GM23248 (cell line): Measurements from ENCODE around the gene SYS1. TPM values are rescaled to one million over a fixed set of nuclear protein-coding genes. Genes with fewer than 3 reads are reported as not detected.
"Not testable (repeated sequence)": the region's sequence is repeated elsewhere in the genome, so short reads cannot be mapped to it uniquely, and the experiment has no call there.

Experiments
- DNase-seq: peaks from one replicate; pipeline ENCODE4 v3.0.0-alpha.2; 2015
- H2AFZ ChIP-seq: fragments of 200-600 bp; sonication (generic); 2 replicates; pipeline ENCODE4 v1.6.1; 2016; ENCODE audit warnings: antibody characterized with exemption
- H3F3A ChIP-seq: fragments of 200-600 bp; sonication (generic); 2 replicates; pipeline ENCODE4 v1.6.1; 2016; ENCODE audit warnings: mild to moderate bottlenecking, antibody characterized with exemption, mixed run types; ENCODE audit not compliant: insufficient read depth
- H3K27ac ChIP-seq: fragments of 200-600 bp; sonication (generic); 2 replicates; pipeline ENCODE4 v1.5.1; 2016; ENCODE audit warnings: mild to moderate bottlenecking
- H3K27me3 ChIP-seq: fragments of 200-600 bp; sonication (generic); replicated peaks from 2 replicates; pipeline ENCODE4 v1.6.1; 2016; ENCODE audit warnings: mild to moderate bottlenecking; ENCODE audit not compliant: insufficient read depth
- H3K36me3 ChIP-seq: fragments of 200-600 bp; sonication (generic); 2 replicates; pipeline ENCODE4 v1.6.1; 2016; ENCODE audit warnings: low read depth, mild to moderate bottlenecking
- H3K4me1 ChIP-seq: fragments of 200-600 bp; sonication (generic); 2 replicates; pipeline ENCODE4 v1.6.1; 2016; ENCODE audit warnings: mild to moderate bottlenecking; ENCODE audit not compliant: insufficient read depth
- H3K4me2 ChIP-seq: fragments of 200-600 bp; sonication (generic); one replicate; pipeline ENCODE4 v1.6.1; 2016; ENCODE audit warnings: mild to moderate bottlenecking; ENCODE audit not compliant: unreplicated experiment
- H3K4me3 ChIP-seq: fragments of 200-600 bp; sonication (generic); 2 replicates; pipeline ENCODE4 v1.5.1; 2016; ENCODE audit warnings: mild to moderate bottlenecking
- H3K79me2 ChIP-seq: fragments of 200-600 bp; sonication (generic); 2 replicates; pipeline ENCODE4 v1.6.1; 2016; ENCODE audit warnings: mild to moderate bottlenecking; ENCODE audit not compliant: insufficient read depth
- H3K9ac ChIP-seq: fragments of 200-600 bp; sonication (generic); 2 replicates; pipeline ENCODE4 v1.6.1; 2016; ENCODE audit warnings: mild to moderate bottlenecking
- H3K9me2 ChIP-seq: fragments of 200-600 bp; sonication (generic); 2 replicates; pipeline ENCODE4 v1.6.1; 2016; ENCODE audit warnings: mixed run types, mild to moderate bottlenecking, moderate library complexity; ENCODE audit not compliant: insufficient read depth
- H3K9me3 ChIP-seq: fragments of 200-600 bp; sonication (generic); one replicate; pipeline ENCODE4 v1.6.1; 2017; ENCODE audit warnings: low read depth
- H4K20me1 ChIP-seq: fragments of 200-600 bp; sonication (generic); 2 replicates; pipeline ENCODE4 v1.6.0; 2016; ENCODE audit not compliant: insufficient read depth
- EZH2 ChIP-seq: fragments of 200-600 bp; sonication (generic); IDR thresholded peaks from 2 replicates; pipeline ENCODE4 v1.6.1; 2018; ENCODE audit warnings: antibody characterized with exemption, mild to moderate bottlenecking; ENCODE audit not compliant: insufficient read depth, poor library complexity, severe bottlenecking
- EZH2phosphoT487 ChIP-seq: fragments of 200-600 bp; sonication (generic); IDR thresholded peaks from 2 replicates; pipeline ENCODE4 v1.6.1; 2018; ENCODE audit warnings: antibody characterized with exemption, moderate library complexity, mild to moderate bottlenecking, low read depth; ENCODE audit not compliant: insufficient read depth
- WGBS, 2 experiments: methylation state at CpG; one replicate each; pipeline ENCODE4 v1.1.6; 2015 to 2017; ENCODE audit warnings: low lambda C conversion rate in 2 of 2, low coverage in 1 of 2; ENCODE audit errors: missing lambda C conversion rate in 2 of 2; 5-methylcytosine and 5-hydroxymethylcytosine counted together
- in situ Hi-C: fragments of 300-500 bp; cut with MboI; formaldehyde crosslinking; loops from 2 replicates; pipeline ENCODE4 v1.15.0; 2020
- polyA plus RNA-seq: library from polyadenylated mRNA; unstranded; fragments of >200 nt; fragmentation: Nextera tagmentation; extraction: Ambion mirVana; gene quantifications from 2 replicates; pipeline ENCODE4 v1.2.1, GENCODE V29; 2016
- total RNA-seq: library from RNA; depleted of rRNA; stranded (reverse); fragments of >200 nt; shearing (Covaris generic); gene quantifications from 2 replicates; pipeline ENCODE4 v1.2.3, GENCODE V29; 2014

The SYS1 gene
- total and polyA plus RNA-seq, 2 experiments from 2014 or later: 27.1 to 27.3 TPM

DNA sequence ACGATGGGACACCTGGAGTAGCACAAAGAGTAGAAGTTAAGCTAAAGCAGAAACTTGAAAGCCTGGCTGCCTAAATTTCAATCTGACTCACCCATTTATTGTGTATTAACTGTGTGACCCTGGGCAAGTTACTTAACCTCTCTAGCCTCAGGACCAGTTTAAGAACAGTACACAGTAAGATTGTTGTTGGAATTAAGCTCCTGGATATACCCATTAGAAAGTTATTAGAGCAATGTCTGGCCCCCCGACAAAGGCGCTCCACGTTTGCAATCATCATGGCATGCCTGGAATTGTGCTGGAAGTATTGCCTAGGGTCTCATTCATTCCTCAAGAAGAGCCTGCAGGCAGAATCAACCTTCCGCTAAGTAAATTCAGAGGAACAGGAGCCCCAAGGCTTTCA lies 16.1 kb upstream of the SYS1 start:
- Histone ChIP-seq H3K36me3 (peaks cover 10% of the 10 kb centered on the region; the same call in 1 of the 2 replicates), H4K20me1 (no peaks in the 10 kb centered on the region), H3K79me2 (peaks cover 63% of the 10 kb centered on the region), H2AFZ (no peak overlapping the region), H3K27ac (peak overlapping the region; percentile 99), H3K9me3 (no peaks in the 10 kb centered on the region), H3F3A (peaks cover 64% of the 10 kb centered on the region), H3K4me1 (peaks cover 41% of the 10 kb centered on the region), H3K4me3 (peak overlapping the region; percentile 99), H3K9me2 (no peaks in the 10 kb centered on the region), H3K27me3 (no peaks in the 10 kb centered on the region), H3K9ac (peak overlapping the region; percentile 100), H3K4me2 (peak overlapping the region; percentile 98)
- DNase-seq: no peak
- WGBS, 2 experiments: 19 to 23% methylated on average over 5 of the region's 5 CpGs
- in situ Hi-C loops: no loop called here
- no peak for TF ChIP-seq EZH2phosphoT487

DNA sequence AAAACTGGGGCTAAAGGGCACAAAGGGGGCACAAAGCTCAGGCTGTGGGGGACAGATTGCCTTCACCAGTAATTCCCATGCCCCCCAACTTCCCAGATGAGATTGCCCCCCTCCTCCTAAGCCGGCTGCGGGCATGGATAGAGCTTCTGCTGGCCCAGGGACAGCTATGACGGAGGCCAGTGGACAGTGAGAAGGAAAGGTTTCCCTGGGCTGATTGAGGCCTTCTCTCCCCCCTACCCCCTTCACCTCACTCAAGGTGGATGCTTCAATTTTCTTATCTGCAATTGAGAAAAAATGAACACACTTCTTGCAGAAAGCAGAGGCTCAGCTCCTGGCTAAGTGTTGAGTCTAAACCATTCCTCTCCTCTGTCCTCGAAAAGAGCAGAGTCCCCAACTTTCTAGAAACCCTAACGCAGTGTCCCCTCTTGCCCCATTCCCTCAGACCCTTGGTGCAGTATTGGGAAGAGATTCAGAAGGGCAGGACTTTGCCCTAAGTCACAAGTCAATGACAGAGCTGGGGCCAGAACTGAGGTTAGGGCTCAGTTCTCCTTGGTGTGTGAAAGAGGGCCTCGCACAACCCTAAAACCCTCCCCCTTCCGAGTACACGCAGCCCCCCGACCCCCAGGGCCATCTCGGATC lies 15.5 kb upstream of the SYS1 start:
- peaks cover 35% of the 10 kb centered on the region for H3K4me1 ChIP-seq
- WGBS, 2 experiments: 0% methylated on average over 9 of the region's 10 CpGs
- TF ChIP-seq EZH2: no peak
- TF ChIP-seq EZH2phosphoT487: no peak
- no peaks in the 10 kb centered on the region for H3K9me2 ChIP-seq
- peaks cover 60% of the 10 kb centered on the region for H3F3A ChIP-seq
- H3K36me3 ChIP-seq: peaks cover 9% of the 10 kb centered on the region; the same call in 1 of the 2 replicates
- H3K4me3 ChIP-seq: peak overlapping the region; percentile 99
- no peaks in the 10 kb centered on the region for H3K27me3 ChIP-seq
- H4K20me1 ChIP-seq: no peaks in the 10 kb centered on the region
- peak overlapping the region; percentile 99 for H3K27ac ChIP-seq
- H3K4me2 ChIP-seq: peak overlapping the region; percentile 98
- DNase-seq: peak; percentile 59
- peak overlapping the region; percentile 100 for H3K9ac ChIP-seq
- H3K9me3 ChIP-seq: no peaks in the 10 kb centered on the region
- in situ Hi-C loops: no loop called here
- H3K79me2 ChIP-seq: peaks cover 57% of the 10 kb centered on the region
- no peak overlapping the region for H2AFZ ChIP-seq

DNA sequence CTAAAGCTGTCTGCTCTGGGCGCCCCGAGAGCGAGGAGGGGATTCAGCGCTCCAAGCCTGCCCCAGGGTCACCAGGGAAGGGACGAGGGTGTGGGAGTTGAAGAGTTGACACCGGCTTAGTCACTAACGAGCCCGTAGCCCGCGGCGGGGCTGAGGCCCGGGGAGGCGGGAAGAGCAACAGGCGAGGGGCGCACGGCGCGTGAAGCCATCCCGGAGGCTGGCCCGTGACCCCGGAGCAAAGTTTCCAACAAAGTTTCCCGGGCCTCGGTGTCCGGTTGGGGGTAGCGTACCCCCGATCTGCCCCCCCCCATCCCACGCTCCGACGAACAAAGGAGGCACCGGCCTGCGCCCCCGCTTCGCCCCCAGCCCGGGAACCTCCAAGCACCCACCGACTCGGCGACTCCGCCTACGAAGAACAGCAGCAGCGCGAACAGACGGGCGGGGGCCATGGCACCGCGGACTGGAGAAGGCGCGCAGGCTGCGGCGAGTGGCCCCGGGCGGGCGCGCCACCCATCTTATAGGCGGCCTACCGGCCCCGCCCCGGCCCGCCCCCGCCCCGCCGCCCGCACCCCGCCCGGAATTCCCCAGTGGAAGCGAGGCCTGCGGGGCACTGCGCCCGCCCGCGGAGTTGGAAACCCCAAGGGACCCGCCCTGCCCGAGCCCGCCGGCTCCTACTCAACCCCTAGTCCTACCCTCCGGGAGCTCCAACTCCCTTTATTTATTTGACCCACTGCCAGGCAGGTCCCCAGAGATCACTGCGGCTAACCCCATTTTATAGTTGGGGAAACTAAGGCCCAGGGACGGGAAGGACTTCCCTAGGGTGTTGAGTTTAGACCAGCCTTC lies 14.8 kb upstream of the SYS1 start, which contains the start of gene SDC4:
TSS of gene SDC4 (minus strand) at position 489 of the 843 bp plus-strand sequence. CDS start at position 449, 40 bp downstream.
- Histone ChIP-seq H3K9ac (peak within 1 kb of the TSS; percentile 100), H3F3A (peaks cover 52% of the 10 kb centered on the region), H3K4me1 (peaks cover 28% of the 10 kb centered on the region), H3K9me2 (no peaks in the 10 kb centered on the region), H3K9me3 (no peaks in the 10 kb centered on the region), H4K20me1 (no peaks in the 10 kb centered on the region), H3K4me2 (peak within 1 kb of the TSS; percentile 98), H2AFZ (peak within 1 kb of the TSS; percentile 46), H3K27me3 (no peaks in the 10 kb centered on the region), H3K27ac (peak within 1 kb of the TSS; percentile 99), H3K36me3 (peaks cover 9% of the 10 kb centered on the region; the same call in 1 of the 2 replicates), H3K79me2 (peaks cover 50% of the 10 kb centered on the region), H3K4me3 (peak within 1 kb of the TSS; percentile 99)
- 1 to 2% methylated on average over 27 to 77 of the region's 77 CpGs for WGBS, 2 experiments
- DNase-seq: peak; percentile 88
- TF ChIP-seq EZH2phosphoT487 (no peak), EZH2 (no peak)
- in situ Hi-C loops: no loop called here

DNA sequence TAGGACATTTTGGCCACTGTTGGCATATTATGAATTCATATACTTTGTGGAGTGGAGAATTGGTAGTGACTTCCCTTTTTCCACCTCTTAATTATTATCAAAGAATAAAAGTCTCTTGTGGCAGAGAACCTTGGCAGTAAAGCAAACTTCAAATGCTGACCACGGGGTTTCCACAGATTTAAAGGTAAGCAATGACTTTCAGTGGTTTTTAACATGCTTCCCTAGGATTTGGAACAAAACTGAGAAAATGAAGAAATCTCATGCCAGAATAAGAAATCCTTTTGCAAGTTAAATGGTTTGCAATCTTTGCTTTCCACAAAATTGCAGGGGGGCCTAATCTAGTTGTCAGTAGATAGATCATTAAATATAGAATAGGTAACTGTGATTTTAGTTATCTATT lies 12.7 kb upstream of the SYS1 start:
- TF ChIP-seq EZH2phosphoT487 (no peak), EZH2 (no peak)
- Histone ChIP-seq H3K9me2 (no peaks in the 10 kb centered on the region), H3K9me3 (no peaks in the 10 kb centered on the region), H3K4me1 (peaks cover 14% of the 10 kb centered on the region), H4K20me1 (no peaks in the 10 kb centered on the region), H3K79me2 (peaks cover 29% of the 10 kb centered on the region), H3K9ac (no peak overlapping the region), H3K36me3 (0 out of 2 replicates have a peak, but pooled peaks cover 2% of the 10 kb centered on the region), H3K27me3 (no peaks in the 10 kb centered on the region), H3K4me3 (no peak overlapping the region), H2AFZ (no peak overlapping the region), H3K27ac (no peak overlapping the region), H3F3A (peaks cover 40% of the 10 kb centered on the region), H3K4me2 (no peak overlapping the region)
- WGBS, 2 experiments: 97 to 100% methylated on average over 1 of the region's 1 CpG
- DNase-seq: no peak
- in situ Hi-C loops: no loop called here

DNA sequence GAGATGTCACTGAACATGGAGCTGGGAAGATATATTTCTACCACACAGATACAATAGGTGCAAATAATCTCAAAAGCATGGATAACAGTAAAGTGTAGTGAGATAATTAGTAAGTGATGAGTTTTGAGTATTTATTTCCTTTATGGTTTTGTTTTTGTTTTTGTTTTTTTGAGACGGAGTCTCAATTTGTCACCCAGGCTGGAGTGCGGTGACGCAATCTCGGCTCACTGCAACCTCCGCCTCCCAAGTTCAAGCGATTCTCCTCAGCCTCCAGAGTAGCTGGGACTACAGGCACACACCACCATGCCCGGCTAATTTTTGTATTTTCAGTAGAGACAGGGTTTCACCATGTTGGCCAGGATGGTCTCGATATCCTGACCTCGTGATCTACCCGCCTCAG lies 12.2 kb upstream of the SYS1 start:
- H3K4me1 ChIP-seq: peaks cover 16% of the 10 kb centered on the region
- in situ Hi-C loops: not testable (repeated sequence)

More for the DNA sequence above, 12.2 kb upstream of the SYS1 start:
- not testable (repeated sequence) for H3K4me3 ChIP-seq, H3K27ac ChIP-seq, H3K27me3 ChIP-seq, H3K9me3 ChIP-seq, H2AFZ ChIP-seq, H3K9me2 ChIP-seq, DNase-seq, H3K9ac ChIP-seq, H3K36me3 ChIP-seq, H4K20me1 ChIP-seq, H3K4me2 ChIP-seq
- WGBS, 2 experiments: 91 to 92% methylated on average over 10 of the region's 10 CpGs
- peaks cover 23% of the 10 kb centered on the region for H3K79me2 ChIP-seq
- H3F3A ChIP-seq: peaks cover 40% of the 10 kb centered on the region
